Neural cell (in vitro differentiated cells): ENCODE results near the gene PLEKHA8. TPM values are rescaled to one million over a fixed set of nuclear protein-coding genes. Genes with fewer than 3 reads are reported as not detected.

ENCODE experiments used
- H2AFZ ChIP-seq: fragments of 200-600, 300-800 bp; sonication (generic), shearing (Covaris generic); 2 replicates; pipeline ENCODE4 v1.6.0; 2014; ENCODE audit warnings: low read depth, mild to moderate bottlenecking, antibody characterized with exemption, low read length, moderate library complexity
- H3F3A ChIP-seq: fragments of 200-600 bp; shearing (Covaris generic); 2 replicates; pipeline ENCODE4 v1.6.1; 2016; ENCODE audit warnings: mild to moderate bottlenecking, moderate library complexity, mixed read lengths, antibody characterized with exemption, low read length; ENCODE audit not compliant: insufficient read depth, poor library complexity, severe bottlenecking
- H3K27ac ChIP-seq: fragments of 200-600, 300-800 bp; sonication (generic), shearing (Covaris generic); 2 replicates; pipeline ENCODE4 v1.5.1; 2014; ENCODE audit warnings: mild to moderate bottlenecking, low read length, moderate library complexity
- H3K27me3 ChIP-seq: fragments of 300-800, 200-600 bp; sonication (generic), shearing (Covaris generic); 2 replicates; pipeline ENCODE4 v1.6.0; 2014; ENCODE audit warnings: mild to moderate bottlenecking, low read depth, low read length, moderate library complexity; ENCODE audit not compliant: insufficient read depth
- H3K36me3 ChIP-seq: fragments of 300-800, 200-600 bp; sonication (generic), shearing (Covaris generic); 2 replicates; pipeline ENCODE4 v1.5.1; 2014; ENCODE audit warnings: mild to moderate bottlenecking, antibody characterized with exemption, low read length, moderate library complexity; ENCODE audit not compliant: insufficient read depth
- H3K4me2 ChIP-seq: fragments of 300-800, 200-600 bp; sonication (generic), shearing (Covaris generic); 2 replicates; pipeline ENCODE4 v1.6.0; 2014; ENCODE audit warnings: mild to moderate bottlenecking, low read length
- H3K4me3 ChIP-seq: fragments of 300-800, 200-600 bp; sonication (generic), shearing (Covaris generic); 2 replicates; pipeline ENCODE4 v1.5.1; 2014; ENCODE audit warnings: mild to moderate bottlenecking, low read length, moderate library complexity
- H3K79me2 ChIP-seq: fragments of 200-600 bp; shearing (Covaris generic); replicated peaks from 2 replicates; pipeline ENCODE4 v1.6.0; 2014; ENCODE audit warnings: mild to moderate bottlenecking, low read length, moderate library complexity; ENCODE audit not compliant: insufficient read depth
- H3K9ac ChIP-seq: fragments of 300-800, 200-600 bp; sonication (generic), shearing (Covaris generic); 2 replicates; pipeline ENCODE4 v1.6.1; 2016; ENCODE audit warnings: mild to moderate bottlenecking, low read length, mixed read lengths
- H3K9me2 ChIP-seq: fragments of 200-600 bp; shearing (Covaris generic); 2 replicates; pipeline ENCODE4 v1.6.1; 2016; ENCODE audit warnings: mild to moderate bottlenecking, low read length, mixed read lengths; ENCODE audit not compliant: insufficient read depth
- H3K9me3 ChIP-seq: fragments of 200-600, 300-800 bp; sonication (generic), shearing (Covaris generic); 2 replicates; pipeline ENCODE4 v1.6.1; 2016; ENCODE audit warnings: mild to moderate bottlenecking, mixed run types, low read length, moderate library complexity, mixed read lengths
- H4K20me1 ChIP-seq: fragments of 200-600 bp; shearing (Covaris generic); 2 replicates; pipeline ENCODE4 v1.6.1; 2016; ENCODE audit warnings: mild to moderate bottlenecking, mixed run types; ENCODE audit not compliant: insufficient read depth
- EP300 ChIP-seq: fragments of 450-650 bp; conservative IDR thresholded peaks from 2 replicates; pipeline ENCODE4 v1.6.1; 2014; ENCODE audit warnings: antibody characterized with exemption, mild to moderate bottlenecking, moderate library complexity; ENCODE audit not compliant: poor library complexity, severe bottlenecking
- EZH2 ChIP-seq: fragments of 200-600, 300-800 bp; shearing (Covaris generic), sonication (generic); IDR thresholded peaks from 2 replicates; pipeline ENCODE4 v1.6.1; 2014; ENCODE audit warnings: antibody characterized with exemption, low read length, borderline replicate concordance, mild to moderate bottlenecking; ENCODE audit not compliant: insufficient read depth, poor library complexity, severe bottlenecking
- MXI1 ChIP-seq: fragments of 450-650 bp; conservative IDR thresholded peaks from 2 replicates; pipeline ENCODE4 v1.6.1; 2014; ENCODE audit warnings: antibody characterized with exemption, mild to moderate bottlenecking; ENCODE audit not compliant: poor library complexity, severe bottlenecking
- POLR2AphosphoS5 ChIP-seq: IDR thresholded peaks from 2 replicates; pipeline ENCODE4 v1.6.1; 2012
- RAD21 ChIP-seq: fragments of 450-650 bp; conservative IDR thresholded peaks from 2 replicates; pipeline ENCODE4 v1.6.1; 2014; ENCODE audit warnings: antibody characterized with exemption, mild to moderate bottlenecking, moderate library complexity
- SMC3 ChIP-seq: fragments of 450-650 bp; conservative IDR thresholded peaks from 2 replicates; pipeline ENCODE4 v1.6.1; 2014; ENCODE audit warnings: antibody characterized with exemption, mild to moderate bottlenecking, moderate library complexity; ENCODE audit not compliant: poor library complexity
- TAF1 ChIP-seq: IDR thresholded peaks from 2 replicates; pipeline ENCODE4 v1.6.1; 2012; ENCODE audit warnings: low read depth
- polyA plus RNA-seq: library from polyadenylated mRNA; depleted of rRNA; stranded (reverse); fragments of >200 nt; gene quantifications from 2 replicates; pipeline ENCODE4 v1.2.3, GENCODE V29; 2014
- TF ChIP-seq, protein P1 (sequence below): IDR thresholded peaks from 2 replicates; pipeline ENCODE4 v1.6.1; 2012; ENCODE audit warnings: borderline replicate concordance
- TF ChIP-seq, protein P2 (sequence below): fragments of 450-650 bp; IDR thresholded peaks from 2 replicates; pipeline ENCODE4 v1.5.1; 2014; ENCODE audit warnings: antibody characterized with exemption, mild to moderate bottlenecking, moderate library complexity; ENCODE audit not compliant: poor library complexity, severe bottlenecking

The PLEKHA8 gene
- polyA plus RNA-seq, 1 donor from 2014 or later = 43.1 TPM

DNA sequence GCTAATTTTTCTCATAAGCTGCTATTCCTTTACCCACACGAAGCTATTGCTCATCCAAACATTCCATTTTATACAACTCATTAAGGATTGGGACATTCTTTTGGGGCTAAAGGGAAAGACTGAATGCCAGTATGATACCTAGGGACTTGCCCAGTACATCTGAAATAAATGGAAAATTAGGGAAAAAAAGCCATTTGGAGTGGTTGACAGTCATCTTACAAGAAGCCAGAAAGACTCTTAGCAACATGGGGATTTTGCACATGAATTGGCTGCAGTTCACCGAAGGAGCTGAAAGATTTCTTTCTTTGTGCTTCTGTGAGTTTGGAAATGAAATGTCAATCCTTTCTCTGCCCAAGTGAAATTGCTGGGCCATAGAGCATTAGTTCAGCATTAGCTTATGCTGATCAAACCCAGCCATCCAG, 63.3 kb downstream of the PLEKHA8 start:
- Histone ChIP-seq H3K4me2 (no peak overlapping the region), H3K79me2 (no peaks in the 10 kb centered on the region), H3F3A (no peaks in the 10 kb centered on the region), H3K9me2 (no peaks in the 10 kb centered on the region), H3K27ac (no peak overlapping the region), H4K20me1 (no peaks in the 10 kb centered on the region), H3K27me3 (no peaks in the 10 kb centered on the region), H3K9ac (no peak overlapping the region), H3K36me3 (no peaks in the 10 kb centered on the region), H2AFZ (no peak overlapping the region), H3K4me3 (no peak overlapping the region), H3K9me3 (no peaks in the 10 kb centered on the region)
- no peak for TF ChIP-seq EZH2
- TF ChIP-seq, protein P1, sequence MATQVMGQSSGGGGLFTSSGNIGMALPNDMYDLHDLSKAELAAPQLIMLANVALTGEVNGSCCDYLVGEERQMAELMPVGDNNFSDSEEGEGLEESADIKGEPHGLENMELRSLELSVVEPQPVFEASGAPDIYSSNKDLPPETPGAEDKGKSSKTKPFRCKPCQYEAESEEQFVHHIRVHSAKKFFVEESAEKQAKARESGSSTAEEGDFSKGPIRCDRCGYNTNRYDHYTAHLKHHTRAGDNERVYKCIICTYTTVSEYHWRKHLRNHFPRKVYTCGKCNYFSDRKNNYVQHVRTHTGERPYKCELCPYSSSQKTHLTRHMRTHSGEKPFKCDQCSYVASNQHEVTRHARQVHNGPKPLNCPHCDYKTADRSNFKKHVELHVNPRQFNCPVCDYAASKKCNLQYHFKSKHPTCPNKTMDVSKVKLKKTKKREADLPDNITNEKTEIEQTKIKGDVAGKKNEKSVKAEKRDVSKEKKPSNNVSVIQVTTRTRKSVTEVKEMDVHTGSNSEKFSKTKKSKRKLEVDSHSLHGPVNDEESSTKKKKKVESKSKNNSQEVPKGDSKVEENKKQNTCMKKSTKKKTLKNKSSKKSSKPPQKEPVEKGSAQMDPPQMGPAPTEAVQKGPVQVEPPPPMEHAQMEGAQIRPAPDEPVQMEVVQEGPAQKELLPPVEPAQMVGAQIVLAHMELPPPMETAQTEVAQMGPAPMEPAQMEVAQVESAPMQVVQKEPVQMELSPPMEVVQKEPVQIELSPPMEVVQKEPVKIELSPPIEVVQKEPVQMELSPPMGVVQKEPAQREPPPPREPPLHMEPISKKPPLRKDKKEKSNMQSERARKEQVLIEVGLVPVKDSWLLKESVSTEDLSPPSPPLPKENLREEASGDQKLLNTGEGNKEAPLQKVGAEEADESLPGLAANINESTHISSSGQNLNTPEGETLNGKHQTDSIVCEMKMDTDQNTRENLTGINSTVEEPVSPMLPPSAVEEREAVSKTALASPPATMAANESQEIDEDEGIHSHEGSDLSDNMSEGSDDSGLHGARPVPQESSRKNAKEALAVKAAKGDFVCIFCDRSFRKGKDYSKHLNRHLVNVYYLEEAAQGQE = no peak
- no peak for TF ChIP-seq EP300
- no peak for TF ChIP-seq SMC3
- no peak for TF ChIP-seq TAF1

DNA sequence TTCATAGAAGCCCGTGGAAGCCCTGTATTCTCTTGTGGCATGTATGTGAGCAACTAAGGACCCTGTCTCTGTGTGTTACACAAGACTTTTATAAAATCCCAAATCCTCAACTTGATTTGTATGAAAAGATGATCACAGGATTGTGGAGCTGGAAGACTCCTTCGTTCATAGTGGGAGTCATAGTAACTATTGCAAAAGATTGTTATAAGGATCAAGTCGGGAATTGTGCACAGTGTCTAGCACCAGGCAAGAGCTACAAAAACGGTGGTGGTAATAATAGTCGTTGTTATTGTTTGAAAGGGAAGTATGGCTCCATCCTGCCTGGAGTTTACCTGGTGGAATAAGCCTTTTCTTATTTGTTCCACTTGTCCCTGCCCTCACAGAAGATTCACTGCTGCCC, 63.8 kb downstream of the PLEKHA8 start:
- Histone ChIP-seq H3K9ac (no peak overlapping the region), H3K27me3 (no peaks in the 10 kb centered on the region), H3K9me2 (no peaks in the 10 kb centered on the region), H4K20me1 (no peaks in the 10 kb centered on the region), H3K36me3 (no peaks in the 10 kb centered on the region), H2AFZ (no peak overlapping the region), H3K4me2 (no peak overlapping the region), H3K9me3 (no peaks in the 10 kb centered on the region), H3K27ac (no peak overlapping the region), H3K79me2 (no peaks in the 10 kb centered on the region), H3K4me3 (no peak overlapping the region), H3F3A (no peaks in the 10 kb centered on the region)
- TF ChIP-seq EP300 = no peak
- TF ChIP-seq MXI1 = no peak
- TF ChIP-seq, protein P2, sequence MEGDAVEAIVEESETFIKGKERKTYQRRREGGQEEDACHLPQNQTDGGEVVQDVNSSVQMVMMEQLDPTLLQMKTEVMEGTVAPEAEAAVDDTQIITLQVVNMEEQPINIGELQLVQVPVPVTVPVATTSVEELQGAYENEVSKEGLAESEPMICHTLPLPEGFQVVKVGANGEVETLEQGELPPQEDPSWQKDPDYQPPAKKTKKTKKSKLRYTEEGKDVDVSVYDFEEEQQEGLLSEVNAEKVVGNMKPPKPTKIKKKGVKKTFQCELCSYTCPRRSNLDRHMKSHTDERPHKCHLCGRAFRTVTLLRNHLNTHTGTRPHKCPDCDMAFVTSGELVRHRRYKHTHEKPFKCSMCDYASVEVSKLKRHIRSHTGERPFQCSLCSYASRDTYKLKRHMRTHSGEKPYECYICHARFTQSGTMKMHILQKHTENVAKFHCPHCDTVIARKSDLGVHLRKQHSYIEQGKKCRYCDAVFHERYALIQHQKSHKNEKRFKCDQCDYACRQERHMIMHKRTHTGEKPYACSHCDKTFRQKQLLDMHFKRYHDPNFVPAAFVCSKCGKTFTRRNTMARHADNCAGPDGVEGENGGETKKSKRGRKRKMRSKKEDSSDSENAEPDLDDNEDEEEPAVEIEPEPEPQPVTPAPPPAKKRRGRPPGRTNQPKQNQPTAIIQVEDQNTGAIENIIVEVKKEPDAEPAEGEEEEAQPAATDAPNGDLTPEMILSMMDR = no peak
- TF ChIP-seq, protein P1 = no peak
- no peak for TF ChIP-seq POLR2AphosphoS5
- no peak for TF ChIP-seq TAF1
- no peak for TF ChIP-seq EZH2
- TF ChIP-seq RAD21 = no peak
- TF ChIP-seq SMC3 = no peak
